ENCODE data around the gene PDE6B. TPM values are rescaled to one million over a fixed set of nuclear protein-coding genes. Genes with fewer than 3 reads are reported as not detected.
"Not testable (repeated sequence)": the region's sequence is repeated elsewhere in the genome, so short reads cannot be mapped to it uniquely, and the experiment has no call there.

PDE6B gene
- total RNA-seq, 1 experiment from 2014 or later: not detected

DNA sequence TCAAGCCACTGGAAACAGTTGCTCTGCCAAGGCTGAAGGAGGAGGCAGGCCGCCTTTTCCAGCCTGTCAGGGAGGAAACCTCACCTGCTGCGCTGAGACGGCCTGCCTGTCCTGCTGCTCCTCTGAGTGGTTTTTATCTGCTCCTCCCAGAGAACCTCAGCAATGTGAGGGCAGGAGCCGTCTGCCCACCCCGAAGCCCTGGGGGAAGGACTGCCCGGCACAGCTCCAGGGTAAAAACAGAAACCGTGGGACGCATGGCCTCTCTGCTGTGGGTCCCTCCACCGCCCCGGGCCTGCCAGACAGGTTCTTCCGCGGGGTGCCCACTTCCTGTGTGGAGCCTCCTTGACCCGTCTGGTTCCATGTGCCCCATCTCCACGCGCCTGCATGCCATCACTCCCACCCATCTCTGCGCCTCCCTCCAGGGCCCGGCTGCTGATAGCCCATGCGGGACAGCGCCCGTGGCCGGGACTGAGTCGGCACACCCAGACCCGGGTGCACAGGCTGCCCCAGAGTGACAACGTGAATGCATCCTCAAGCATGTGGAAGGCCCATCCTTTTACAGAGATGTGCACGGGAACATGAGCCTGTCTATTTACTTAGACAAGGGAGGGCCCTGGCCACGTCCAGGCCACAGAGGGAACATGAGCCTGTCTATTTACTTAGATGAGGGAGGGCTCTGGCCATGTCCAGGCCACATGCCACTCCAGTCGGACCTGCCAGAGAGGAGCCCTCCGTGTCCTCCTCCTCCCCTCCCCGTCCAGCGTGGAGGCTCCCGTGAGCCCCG, 67.6 kb downstream of the PDE6B start:
- no peaks in the 10 kb centered on the region for H3K27me3 ChIP-seq (ENCODE audit: low read length)
- H4K20me1 ChIP-seq (ENCODE audit: low read length): no peaks in the 10 kb centered on the region
- no peaks in the 10 kb centered on the region for H3K79me2 ChIP-seq (ENCODE audit: low read length)
- H3K27ac ChIP-seq (ENCODE audit: low read length): no peak overlapping the region
- H3K9ac ChIP-seq (ENCODE audit: low read length): no peak overlapping the region
- TF ChIP-seq EZH2 (IDR thresholded peaks at IDR 0.05; ENCODE audit: low read length, unreplicated experiment): no peak
- TF ChIP-seq EZH2phosphoT487 (IDR thresholded peaks at IDR 0.05; ENCODE audit: borderline replicate concordance, low read length): no peak
- TF ChIP-seq, protein P1, sequence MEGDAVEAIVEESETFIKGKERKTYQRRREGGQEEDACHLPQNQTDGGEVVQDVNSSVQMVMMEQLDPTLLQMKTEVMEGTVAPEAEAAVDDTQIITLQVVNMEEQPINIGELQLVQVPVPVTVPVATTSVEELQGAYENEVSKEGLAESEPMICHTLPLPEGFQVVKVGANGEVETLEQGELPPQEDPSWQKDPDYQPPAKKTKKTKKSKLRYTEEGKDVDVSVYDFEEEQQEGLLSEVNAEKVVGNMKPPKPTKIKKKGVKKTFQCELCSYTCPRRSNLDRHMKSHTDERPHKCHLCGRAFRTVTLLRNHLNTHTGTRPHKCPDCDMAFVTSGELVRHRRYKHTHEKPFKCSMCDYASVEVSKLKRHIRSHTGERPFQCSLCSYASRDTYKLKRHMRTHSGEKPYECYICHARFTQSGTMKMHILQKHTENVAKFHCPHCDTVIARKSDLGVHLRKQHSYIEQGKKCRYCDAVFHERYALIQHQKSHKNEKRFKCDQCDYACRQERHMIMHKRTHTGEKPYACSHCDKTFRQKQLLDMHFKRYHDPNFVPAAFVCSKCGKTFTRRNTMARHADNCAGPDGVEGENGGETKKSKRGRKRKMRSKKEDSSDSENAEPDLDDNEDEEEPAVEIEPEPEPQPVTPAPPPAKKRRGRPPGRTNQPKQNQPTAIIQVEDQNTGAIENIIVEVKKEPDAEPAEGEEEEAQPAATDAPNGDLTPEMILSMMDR (conservative IDR thresholded peaks at IDR 0.05; ENCODE audit: low read depth, low read length): no peak
- no peaks in the 10 kb centered on the region for H3K9me3 ChIP-seq (ENCODE audit: low read length)
- ChIA-PET POLR2A (ENCODE audit: unreplicated experiment) (no interaction called here), CTCF (no interaction called here)
- H3K36me3 ChIP-seq (ENCODE audit: low read depth, low read length): no peaks in the 10 kb centered on the region
- no peak overlapping the region for H3K4me2 ChIP-seq (ENCODE audit: low read length)
- no peaks in the 10 kb centered on the region for H3K9me2 ChIP-seq (replicated peaks; ENCODE audit: low read length)
- H3K4me3 ChIP-seq (ENCODE audit: low read length): no peak overlapping the region
- H3K4me1 ChIP-seq (ENCODE audit: insufficient read depth, low read length): peaks cover 4% of the 10 kb centered on the region; the same call in 1 of the 2 replicates
- intact Hi-C loops (cut with micrococcal nuclease): no loop called here
- H3F3A ChIP-seq (ENCODE audit: low read length, unreplicated experiment): no peaks in the 10 kb centered on the region
- no TSS peak for BruUV-seq (replicated peaks)
- ATAC-seq (peak; percentile 51; the same call in 1 of the 2 replicates), DNase-seq (no peak)
- H2AFZ ChIP-seq (ENCODE audit: low read length): no peak overlapping the region

DNA sequence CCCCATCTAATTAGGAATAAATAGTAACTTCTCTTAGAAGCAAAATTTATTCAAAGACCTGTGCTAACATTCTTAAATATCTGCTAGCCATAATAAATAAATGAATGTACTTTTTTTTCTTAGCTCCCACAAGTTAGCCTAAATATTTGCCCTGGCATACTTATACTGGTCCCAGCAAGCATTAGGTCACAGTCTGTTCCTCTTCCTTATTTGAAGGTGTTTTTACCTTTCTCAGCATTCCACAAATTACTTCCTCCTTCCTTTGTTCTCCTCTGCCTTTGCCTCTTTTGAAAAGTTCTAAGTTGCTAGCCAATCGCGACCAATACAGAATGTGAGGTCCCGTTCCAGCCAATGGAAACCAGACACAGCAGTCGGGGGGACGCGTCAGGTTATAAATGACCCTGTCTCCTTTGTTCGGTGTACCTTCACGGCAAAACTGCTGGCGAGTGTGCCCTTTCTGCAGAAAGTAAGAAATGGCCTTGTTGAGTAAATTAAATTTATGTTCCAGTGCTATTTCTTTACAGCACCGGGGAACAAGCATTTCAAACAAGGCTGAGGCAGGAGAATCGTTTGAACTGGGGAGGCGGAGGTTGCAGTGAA, 69.1 kb downstream of the PDE6B start:
- H4K20me1 ChIP-seq (ENCODE audit: low read length); H3K79me2 ChIP-seq (ENCODE audit: low read length); ATAC-seq; H3K36me3 ChIP-seq (ENCODE audit: low read depth, low read length); H3K27me3 ChIP-seq (ENCODE audit: low read length); H2AFZ ChIP-seq (ENCODE audit: low read length); H3K9ac ChIP-seq (ENCODE audit: low read length); CTCF ChIA-PET; H3K4me1 ChIP-seq (ENCODE audit: insufficient read depth, low read length); H3F3A ChIP-seq (ENCODE audit: low read length, unreplicated experiment); H3K27ac ChIP-seq (ENCODE audit: low read length); H3K4me2 ChIP-seq (ENCODE audit: low read length); POLR2A ChIA-PET (ENCODE audit: unreplicated experiment); H3K9me2 ChIP-seq (replicated peaks; ENCODE audit: low read length); H3K4me3 ChIP-seq (ENCODE audit: low read length); BruUV-seq (replicated peaks); DNase-seq; H3K9me3 ChIP-seq (ENCODE audit: low read length); intact Hi-C loops (cut with micrococcal nuclease): not testable (repeated sequence)

DNA sequence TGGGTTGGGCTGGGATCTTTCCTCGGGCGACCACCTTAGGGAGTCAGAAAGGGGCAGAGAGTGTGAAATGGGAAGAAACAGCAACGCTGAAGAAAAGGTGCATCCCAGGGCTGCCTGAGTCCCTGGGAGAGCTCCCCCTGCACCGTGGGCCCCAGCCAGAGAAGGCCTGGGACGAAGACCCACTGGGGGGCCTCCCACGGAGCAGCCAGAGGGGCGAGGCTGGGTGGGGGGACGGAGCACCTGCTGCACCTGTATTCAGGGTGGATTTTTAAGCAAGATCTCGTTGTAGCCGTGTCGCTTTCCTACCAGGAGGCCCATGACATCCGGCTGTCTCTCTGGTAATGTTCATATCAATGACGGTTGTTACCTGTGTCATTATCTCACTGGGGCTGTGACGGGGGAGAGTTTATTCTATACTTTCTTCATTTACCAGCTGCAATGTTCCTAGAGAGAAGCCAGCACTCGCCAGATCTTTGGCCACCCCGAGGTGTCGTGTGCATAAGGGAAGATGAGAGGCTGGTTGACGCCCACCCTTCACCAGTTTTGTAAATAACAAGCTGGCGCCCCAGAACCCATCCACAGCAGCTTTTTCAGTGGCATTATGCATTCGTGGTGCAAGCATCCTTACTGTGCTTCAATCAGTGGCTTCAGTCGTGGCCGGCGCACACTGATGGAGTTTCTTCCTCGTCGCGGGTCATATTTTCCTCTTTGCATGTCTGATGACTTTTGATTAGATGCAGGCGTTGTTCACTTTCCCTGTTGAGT, 74.6 kb downstream of the PDE6B start:
- TF ChIP-seq, protein P1 (conservative IDR thresholded peaks at IDR 0.05; ENCODE audit: low read depth, low read length): no peak
- TF ChIP-seq EZH2 (IDR thresholded peaks at IDR 0.05; ENCODE audit: low read length, unreplicated experiment) (no peak), EZH2phosphoT487 (IDR thresholded peaks at IDR 0.05; ENCODE audit: borderline replicate concordance, low read length) (no peak)
- no peak overlapping the region for H3K4me2 ChIP-seq (ENCODE audit: low read length)
- H3K27ac ChIP-seq (ENCODE audit: low read length): no peak overlapping the region
- H3K27me3 ChIP-seq (ENCODE audit: low read length): no peaks in the 10 kb centered on the region
- 0 out of 2 replicates have a peak, but pooled peaks cover 4% of the 10 kb centered on the region for H3K4me1 ChIP-seq (ENCODE audit: insufficient read depth, low read length)
- CTCF ChIA-PET: no interaction called here
- no peaks in the 10 kb centered on the region for H3K9me3 ChIP-seq (ENCODE audit: low read length)
- intact Hi-C loops (cut with micrococcal nuclease): no loop called here
- H2AFZ ChIP-seq (ENCODE audit: low read length): no peak overlapping the region
- no peaks in the 10 kb centered on the region for H3K79me2 ChIP-seq (ENCODE audit: low read length)
- ATAC-seq: no peak
- POLR2A ChIA-PET (ENCODE audit: unreplicated experiment): no interaction called here
- no peak overlapping the region for H3K4me3 ChIP-seq (ENCODE audit: low read length)
- BruUV-seq (replicated peaks): no TSS peak
- no peaks in the 10 kb centered on the region for H4K20me1 ChIP-seq (ENCODE audit: low read length)
- no peaks in the 10 kb centered on the region for H3F3A ChIP-seq (ENCODE audit: low read length, unreplicated experiment)
- H3K9ac ChIP-seq (ENCODE audit: low read length): no peak overlapping the region
- no peaks in the 10 kb centered on the region for H3K9me2 ChIP-seq (replicated peaks; ENCODE audit: low read length)
- no peaks in the 10 kb centered on the region for H3K36me3 ChIP-seq (ENCODE audit: low read depth, low read length)
- DNase-seq: no peak

Data from PC-3 (cell line).